HUES6 (cell line): Measurements from ENCODE around the gene SHPK.

Experiments used
- H3K27ac ChIP-seq: 2 replicates; pipeline ENCODE4 v1.7.0; 2013; ENCODE audit warnings: low read depth, mild to moderate bottlenecking, low read length, inconsistent platforms
- H3K27me3 ChIP-seq: 2 replicates; pipeline ENCODE4 v1.6.1; 2013; ENCODE audit warnings: low read length; ENCODE audit not compliant: control insufficient read depth, insufficient read depth
- H3K36me3 ChIP-seq: 2 replicates; pipeline ENCODE4 v1.6.1; 2013; ENCODE audit warnings: low read length; ENCODE audit not compliant: control insufficient read depth, insufficient read depth
- H3K4me1 ChIP-seq: 2 replicates; pipeline ENCODE4 v1.6.1; 2013; ENCODE audit warnings: low read length; ENCODE audit not compliant: control insufficient read depth, insufficient read depth
- H3K4me3 ChIP-seq: 2 replicates; pipeline ENCODE4 v1.5.1; 2013; ENCODE audit warnings: low read depth, low read length
- H3K9ac ChIP-seq: one replicate; pipeline ENCODE4 v1.6.1; 2013; ENCODE audit warnings: mild to moderate bottlenecking, low read length
- H3K9me3 ChIP-seq: 2 replicates; pipeline ENCODE4 v1.6.1; 2013; ENCODE audit warnings: low read depth, low read length; ENCODE audit not compliant: control insufficient read depth, insufficient read depth

SHPK gene

DNA sequence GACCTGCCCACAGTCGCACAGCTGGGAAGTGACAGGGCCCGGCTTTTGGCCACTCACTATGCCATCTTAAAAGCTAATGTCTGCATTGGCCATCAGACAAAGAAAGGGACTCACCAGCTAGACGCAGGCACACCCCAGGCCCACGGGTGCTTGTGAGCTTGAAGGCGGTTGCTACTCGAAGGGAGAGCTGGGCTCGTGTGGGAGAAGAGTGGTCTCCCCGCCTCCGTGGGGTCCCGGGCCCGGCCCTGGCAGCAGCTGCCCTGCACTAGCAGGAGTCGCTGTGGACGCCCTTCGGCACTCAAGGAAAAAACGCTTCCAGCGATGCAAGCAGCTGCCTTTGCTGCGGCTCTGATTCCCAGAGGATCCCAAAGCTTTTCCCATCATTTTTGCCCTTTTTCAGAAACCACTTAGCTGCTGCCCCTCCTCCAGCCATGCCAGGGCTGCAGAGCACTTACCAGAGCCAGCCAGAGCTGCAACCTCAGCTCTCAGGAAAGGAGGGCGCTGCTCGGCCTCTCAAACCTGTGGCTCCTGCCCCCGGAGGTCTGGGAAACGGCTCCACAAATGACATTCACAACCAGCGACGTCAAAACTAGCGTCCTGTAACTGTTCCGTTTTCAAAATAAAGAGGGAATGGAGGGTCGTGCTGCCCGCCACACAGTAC is 39.1 kb downstream of the SHPK start:
- no peak overlapping the region for H3K4me3 ChIP-seq
- no peaks in the 10 kb centered on the region for H3K9me3 ChIP-seq
- H3K4me1 ChIP-seq, result no peaks in the 10 kb centered on the region
- no peak overlapping the region for H3K9ac ChIP-seq
- peaks cover 2% of the 10 kb centered on the region; the same call in 1 of the 2 replicates for H3K36me3 ChIP-seq
- no peaks in the 10 kb centered on the region for H3K27me3 ChIP-seq
- H3K27ac ChIP-seq, result no peak overlapping the region

DNA sequence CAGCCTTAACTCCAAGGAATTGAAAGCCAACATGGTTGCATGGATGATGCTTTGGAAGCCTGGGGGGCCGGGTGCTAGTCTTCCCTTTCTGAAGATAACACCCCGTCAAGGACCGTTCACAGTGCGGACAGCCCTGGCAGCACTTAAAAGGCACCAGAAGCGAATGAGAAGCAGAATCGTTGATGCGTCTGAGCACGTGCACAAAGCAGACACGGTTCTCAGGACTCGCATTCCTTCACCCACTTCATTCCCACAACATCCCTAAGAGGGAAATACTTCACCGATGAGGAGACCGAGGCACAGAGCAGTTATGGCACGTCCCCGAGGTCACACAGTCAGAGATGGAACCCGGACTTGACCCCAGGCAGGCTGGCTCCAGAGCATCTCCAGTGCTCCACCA is 41.1 kb downstream of the SHPK start:
- H3K4me1 ChIP-seq, result no peaks in the 10 kb centered on the region
- peaks cover 10% of the 10 kb centered on the region for H3K36me3 ChIP-seq
- H3K4me3 ChIP-seq, result no peak overlapping the region
- H3K9ac ChIP-seq, result no peak overlapping the region
- no peaks in the 10 kb centered on the region for H3K27me3 ChIP-seq
- no peak overlapping the region for H3K27ac ChIP-seq
- H3K9me3 ChIP-seq, result no peaks in the 10 kb centered on the region

DNA sequence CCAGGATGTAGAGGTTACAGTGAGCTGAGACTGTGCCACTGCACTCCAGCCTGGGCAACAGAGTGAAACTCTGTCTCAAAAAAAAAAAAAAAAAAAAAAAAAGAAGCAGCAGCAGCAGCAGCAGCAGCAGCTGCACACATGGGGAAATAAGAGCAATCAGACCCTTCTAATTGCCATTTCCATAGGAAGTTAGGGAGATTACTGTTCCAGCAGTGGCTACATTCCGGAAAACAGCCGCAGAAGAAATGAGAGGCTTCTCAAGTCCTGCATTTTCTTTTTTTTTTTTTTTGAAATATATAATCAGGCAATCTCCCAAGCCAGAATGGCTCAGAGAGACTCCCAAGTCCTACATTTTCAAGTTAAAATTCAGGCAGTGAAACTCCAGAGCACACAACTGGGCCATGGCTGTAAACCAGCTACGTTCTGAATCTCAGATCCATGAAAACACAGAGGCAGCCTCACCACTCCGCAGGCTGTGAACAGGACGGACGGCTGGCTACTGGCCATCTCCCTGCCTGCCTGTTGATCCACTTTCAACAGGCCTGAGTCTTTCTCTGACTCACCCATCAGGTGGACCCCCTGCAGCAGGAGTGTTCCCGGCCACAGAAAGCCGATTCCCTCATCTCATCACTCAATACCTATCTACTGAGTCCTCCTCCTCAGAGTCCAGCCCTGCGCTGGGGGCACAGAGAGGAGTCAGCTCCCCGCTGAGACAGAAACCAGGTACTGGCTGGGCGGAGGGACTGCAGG is 41.8 kb downstream of the SHPK start:
- Histone ChIP-seq H3K36me3 (peaks cover 17% of the 10 kb centered on the region), H3K27me3 (no peaks in the 10 kb centered on the region), H3K4me3 (no peak overlapping the region), H3K9ac (no peak overlapping the region), H3K4me1 (no peaks in the 10 kb centered on the region), H3K9me3 (no peaks in the 10 kb centered on the region), H3K27ac (no peak overlapping the region)

DNA sequence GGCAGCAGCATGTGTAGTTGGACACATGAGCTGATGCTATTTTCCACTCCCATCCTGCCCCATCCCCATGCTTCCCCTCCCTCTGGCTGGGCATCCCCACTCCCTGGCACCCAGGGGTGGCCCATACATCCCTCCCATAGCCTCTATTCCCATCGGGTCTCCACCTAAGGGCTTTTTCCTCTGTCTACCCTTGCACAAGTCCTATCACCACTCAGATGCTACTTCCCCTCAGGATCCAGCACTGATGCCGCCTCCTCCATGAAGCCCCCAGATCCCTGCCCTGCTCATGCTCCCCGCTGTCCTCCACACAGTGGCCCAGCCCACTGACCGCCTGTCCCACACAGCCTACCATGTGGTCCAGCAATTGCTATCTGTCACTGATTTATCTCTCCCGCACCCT is 42.7 kb downstream of the SHPK start:
- Histone ChIP-seq H3K27me3 (no peaks in the 10 kb centered on the region), H3K36me3 (peaks cover 21% of the 10 kb centered on the region), H3K27ac (no peak overlapping the region), H3K9ac (peak overlapping the region; percentile 38), H3K4me3 (no peak overlapping the region), H3K9me3 (no peaks in the 10 kb centered on the region), H3K4me1 (no peaks in the 10 kb centered on the region)

DNA sequence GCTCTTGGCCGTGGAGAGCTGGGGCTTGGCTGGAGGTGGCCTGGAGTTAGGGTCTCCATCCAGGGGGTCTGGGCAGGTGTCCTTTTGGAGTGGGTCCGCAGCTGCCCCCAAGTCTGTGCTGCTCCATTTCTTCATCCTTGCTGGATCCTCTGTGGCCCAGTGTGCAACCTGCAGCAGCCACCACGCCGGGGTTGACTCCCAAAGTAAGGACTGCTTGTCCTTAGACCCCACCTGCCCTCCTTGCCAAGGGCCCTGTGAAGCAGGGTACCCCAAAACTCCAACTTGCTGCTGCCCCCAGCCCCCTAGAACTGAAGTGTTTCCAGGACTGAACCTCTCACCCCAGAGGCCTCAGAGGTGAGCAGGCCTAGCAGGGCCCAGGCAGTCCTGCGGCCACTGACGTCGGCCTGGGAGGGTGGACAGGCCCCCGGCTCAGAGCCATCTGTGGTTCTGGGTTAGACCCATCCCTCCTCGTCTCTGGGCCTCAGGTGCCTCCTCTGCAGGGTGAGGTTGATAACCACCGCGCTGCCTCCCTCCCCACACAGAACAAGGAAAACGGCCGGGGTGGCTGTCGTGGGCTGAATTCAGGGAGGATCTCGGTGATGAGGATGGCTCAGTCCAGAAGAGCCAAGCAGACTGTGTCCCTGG is 43.7 kb downstream of the SHPK start:
- Histone ChIP-seq H3K36me3 (peaks cover 27% of the 10 kb centered on the region), H3K9ac (no peak overlapping the region), H3K27me3 (no peaks in the 10 kb centered on the region), H3K4me3 (no peak overlapping the region), H3K27ac (no peak overlapping the region), H3K4me1 (no peaks in the 10 kb centered on the region), H3K9me3 (no peaks in the 10 kb centered on the region)

DNA sequence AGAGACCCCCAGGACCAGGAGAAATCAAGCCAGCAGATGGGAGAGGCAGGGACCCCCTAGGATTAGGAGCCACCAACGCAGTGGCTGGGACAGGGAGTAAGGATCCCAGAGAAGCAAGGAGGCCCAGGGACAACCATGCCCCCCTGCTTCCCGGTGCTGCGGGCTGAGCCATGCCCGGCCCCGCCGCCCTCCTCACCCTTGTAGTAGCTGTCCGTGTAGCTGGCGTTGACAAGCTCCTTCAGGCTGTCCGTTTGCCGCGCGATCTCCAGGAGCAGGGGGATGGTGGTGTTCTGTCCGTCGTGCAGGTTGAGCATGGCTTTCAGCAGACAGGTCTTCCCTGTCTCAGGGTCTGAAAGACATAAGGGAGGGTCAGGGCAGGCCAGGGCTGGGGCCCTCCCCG is 45.3 kb downstream of the SHPK start:
- H3K9ac ChIP-seq, result no peak overlapping the region
- H3K4me1 ChIP-seq, result no peaks in the 10 kb centered on the region
- peaks cover 39% of the 10 kb centered on the region for H3K36me3 ChIP-seq
- no peak overlapping the region for H3K4me3 ChIP-seq
- H3K27me3 ChIP-seq, result no peaks in the 10 kb centered on the region
- no peak overlapping the region for H3K27ac ChIP-seq
- no peaks in the 10 kb centered on the region for H3K9me3 ChIP-seq

DNA sequence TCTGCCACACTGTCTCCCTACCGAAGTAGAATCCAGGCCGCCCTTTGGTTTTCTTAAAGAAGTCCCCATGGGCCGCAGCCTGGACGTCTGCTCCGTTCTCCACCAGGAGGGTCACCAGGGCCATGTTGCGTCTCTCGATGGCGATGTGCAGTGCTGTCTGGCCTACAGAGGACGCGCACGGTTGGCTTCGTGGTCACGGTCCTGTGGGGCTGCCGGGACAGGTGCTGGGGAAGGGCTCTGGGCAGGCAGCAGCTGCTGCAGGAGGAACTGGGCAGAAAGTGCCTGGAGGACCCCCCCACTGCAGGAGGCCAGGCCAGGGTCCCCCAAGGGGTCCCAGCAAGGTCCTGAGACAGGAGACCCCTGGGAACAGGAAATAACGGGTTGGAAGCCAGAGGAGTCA is 45.8 kb downstream of the SHPK start:
- Histone ChIP-seq H3K27ac (no peak overlapping the region), H3K36me3 (peaks cover 44% of the 10 kb centered on the region), H3K9me3 (no peaks in the 10 kb centered on the region), H3K27me3 (no peaks in the 10 kb centered on the region), H3K4me1 (no peaks in the 10 kb centered on the region), H3K4me3 (no peak overlapping the region), H3K9ac (no peak overlapping the region)

DNA sequence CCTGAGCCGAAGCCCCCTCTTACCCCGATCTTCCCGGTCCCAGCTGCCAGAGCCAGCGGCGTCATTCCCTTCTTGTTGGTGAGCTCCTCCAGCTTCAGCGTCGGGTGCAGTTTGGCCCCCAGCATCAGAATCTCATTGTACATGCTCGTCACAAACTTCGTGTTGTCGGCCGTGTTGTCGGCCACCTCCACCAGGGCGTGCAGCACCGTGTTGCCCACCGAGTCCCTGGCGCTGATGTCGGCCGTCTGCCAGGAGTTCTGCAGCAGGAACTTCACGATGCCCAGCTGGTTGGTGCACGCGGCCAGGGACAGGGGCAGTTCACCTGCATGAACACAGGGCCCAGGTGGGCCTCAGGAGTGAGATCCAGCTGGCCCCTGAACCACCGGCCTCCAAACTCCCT is 46.3 kb downstream of the SHPK start:
- Histone ChIP-seq H3K9ac (no peak overlapping the region), H3K9me3 (no peaks in the 10 kb centered on the region), H3K27ac (no peak overlapping the region), H3K27me3 (no peaks in the 10 kb centered on the region), H3K4me3 (no peak overlapping the region), H3K4me1 (no peaks in the 10 kb centered on the region), H3K36me3 (peaks cover 44% of the 10 kb centered on the region)

DNA sequence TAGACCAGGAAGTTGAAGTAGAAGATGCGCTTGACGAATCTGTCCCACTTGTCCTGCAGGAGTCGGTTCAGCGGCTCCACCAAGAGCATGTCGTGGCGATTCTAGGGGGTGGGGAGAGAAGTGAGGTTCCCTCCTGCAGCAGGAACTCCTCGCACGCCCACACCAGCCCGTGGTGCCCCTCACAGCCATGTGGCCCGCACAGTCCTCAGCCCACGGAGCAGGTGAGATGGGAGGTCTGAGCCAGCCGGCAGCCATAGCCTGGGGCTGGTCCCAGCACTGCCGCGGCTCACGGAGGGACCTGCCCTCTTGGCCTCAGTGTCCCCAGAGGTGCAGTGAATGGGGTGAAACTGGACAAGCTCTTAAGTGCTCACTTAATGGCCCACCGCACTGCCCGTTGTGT is 50.2 kb downstream of the SHPK start:
- Histone ChIP-seq H3K4me1 (no peaks in the 10 kb centered on the region), H3K4me3 (no peak overlapping the region), H3K9me3 (no peaks in the 10 kb centered on the region), H3K36me3 (peaks cover 50% of the 10 kb centered on the region), H3K27me3 (no peaks in the 10 kb centered on the region), H3K27ac (no peak overlapping the region), H3K9ac (no peak overlapping the region)

DNA sequence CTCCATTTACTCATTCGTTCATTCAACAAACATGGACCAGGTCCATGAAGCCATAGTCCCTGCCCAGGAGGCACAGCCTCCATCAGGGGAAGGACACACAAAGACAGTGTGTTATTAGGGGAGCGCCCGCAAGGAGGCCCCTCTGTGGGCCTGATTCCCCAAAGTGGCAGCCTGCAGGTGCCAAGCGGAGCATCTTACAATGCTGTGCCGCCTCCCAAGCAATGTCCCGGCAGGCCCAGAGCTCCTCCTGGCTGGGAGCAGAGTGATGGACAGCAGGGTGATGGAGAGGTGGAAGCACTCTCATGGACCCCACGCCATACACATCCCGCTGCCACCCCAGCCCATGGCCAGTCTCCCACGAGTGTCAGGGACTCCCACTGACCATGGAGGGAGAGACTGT is 52.6 kb downstream of the SHPK start:
- H3K9ac ChIP-seq, result no peak overlapping the region
- no peak overlapping the region for H3K4me3 ChIP-seq
- no peaks in the 10 kb centered on the region for H3K9me3 ChIP-seq
- no peak overlapping the region for H3K27ac ChIP-seq
- H3K27me3 ChIP-seq, result no peaks in the 10 kb centered on the region
- H3K36me3 ChIP-seq, result peaks cover 42% of the 10 kb centered on the region
- no peaks in the 10 kb centered on the region for H3K4me1 ChIP-seq

DNA sequence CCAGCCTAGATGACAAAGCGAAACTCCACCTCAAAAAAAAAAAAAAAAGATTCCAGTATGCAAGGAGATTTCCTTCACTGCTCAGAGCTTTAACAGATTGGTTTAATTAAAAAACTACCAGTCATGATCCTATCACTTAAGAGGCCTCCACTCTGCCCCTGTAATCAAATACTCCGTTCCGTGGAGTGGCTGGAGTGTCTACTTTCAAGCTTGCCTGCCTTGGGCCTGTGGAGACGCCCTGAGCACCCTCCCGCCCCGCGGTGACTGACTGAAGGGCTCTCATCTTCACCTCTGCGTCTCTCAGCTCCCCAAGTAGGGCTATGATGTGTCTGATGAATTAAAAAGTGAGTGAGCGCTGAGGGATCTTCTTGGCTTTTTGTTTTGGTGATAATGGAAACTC is 53.1 kb downstream of the SHPK start:
- H3K9me3 ChIP-seq, result no peaks in the 10 kb centered on the region
- H3K4me3 ChIP-seq, result no peak overlapping the region
- no peaks in the 10 kb centered on the region for H3K27me3 ChIP-seq
- no peaks in the 10 kb centered on the region for H3K4me1 ChIP-seq
- H3K27ac ChIP-seq, result no peak overlapping the region
- no peak overlapping the region for H3K9ac ChIP-seq
- peaks cover 39% of the 10 kb centered on the region for H3K36me3 ChIP-seq
